Activated naive CD4-positive, alpha-beta T cell treated with anti-CD3 and anti-CD28 coated beads for 36 hours (primary cell): ENCODE data around the gene ZNF440. TPM values are rescaled to one million over a fixed set of nuclear protein-coding genes. Genes with fewer than 3 reads are reported as not detected.
"Not testable (repeated sequence)": the region's sequence is repeated elsewhere in the genome, so short reads cannot be mapped to it uniquely, and the experiment has no call there.

Experiments used
- CTCF ChIA-PET: fragments of 350-600 bp; sonication (Branson Sonifier 250); formaldehyde crosslinking; loops from one replicate; lab custom pipeline; 2021; ENCODE audit warnings: antibody characterized with exemption; lab: Charles Lee
- DNase-seq: peaks from one replicate; pipeline ENCODE4 v3.0.0-alpha.2; 2020
- H3K27ac Mint-ChIP-seq: one replicate; pipeline ENCODE4 v1.8.0; 2021; ENCODE audit warnings: mild to moderate bottlenecking, mixed read lengths
- H3K27me3 Mint-ChIP-seq: one replicate; pipeline ENCODE4 v1.8.0; 2021; ENCODE audit warnings: low read depth, mixed read lengths
- H3K36me3 Mint-ChIP-seq: one replicate; pipeline ENCODE4 v1.8.0; 2021; ENCODE audit warnings: low read depth, mixed read lengths
- H3K4me1 Mint-ChIP-seq: one replicate; pipeline ENCODE4 v1.8.0; 2021; ENCODE audit warnings: low read depth, mixed read lengths
- H3K4me3 Mint-ChIP-seq: one replicate; pipeline ENCODE4 v1.8.0; 2021; ENCODE audit warnings: mild to moderate bottlenecking, moderate library complexity, mixed read lengths
- H3K9me3 Mint-ChIP-seq: one replicate; pipeline ENCODE4 v1.8.0; 2021; ENCODE audit warnings: mixed read lengths
- intact Hi-C: fragments of 100-400 bp; cut with micrococcal nuclease; formaldehyde crosslinking; loops from one replicate; pipeline ENCODE4 v1.15.1; 2023
- total RNA-seq, 2 experiments: library from RNA; stranded (reverse); gene quantifications; one replicate each; pipeline ENCODE4 v1.2.3, GENCODE V29; 2021

The ZNF440 gene
- total RNA-seq, result 1 to 10 TPM; 3.6 to 4.8 TPM

DNA sequence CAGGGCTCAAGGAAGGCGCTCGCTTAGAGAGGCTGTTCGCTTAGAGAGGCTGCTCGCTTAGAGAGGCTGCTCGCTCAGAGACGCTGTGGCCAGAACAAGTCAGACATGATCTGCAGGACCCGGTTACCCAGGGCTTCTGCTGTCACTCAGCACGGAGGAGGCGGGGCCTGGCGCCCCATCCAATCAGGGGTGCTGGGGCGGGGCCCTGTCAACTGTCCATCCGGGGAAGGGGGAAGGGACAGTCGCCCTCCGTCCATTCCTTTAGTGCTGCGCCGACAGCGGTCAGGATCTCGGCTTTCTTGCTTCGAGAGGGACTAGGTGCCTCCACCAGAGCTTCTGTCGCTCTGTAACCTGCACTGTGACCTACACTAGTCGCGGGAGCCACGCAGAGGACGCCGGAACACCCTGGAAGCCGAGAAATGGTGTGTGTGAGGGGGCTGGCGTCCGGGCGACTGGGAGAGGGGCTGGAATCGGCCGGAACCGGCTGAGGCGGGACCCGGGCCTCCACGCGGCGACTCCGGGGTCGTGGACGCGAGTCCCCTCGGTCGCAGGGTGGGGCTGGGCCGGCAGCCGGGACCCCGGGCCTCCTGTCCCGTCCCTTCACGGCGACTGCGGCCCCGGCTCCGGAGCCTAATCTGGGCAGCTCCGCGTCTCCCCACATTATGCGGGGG lies at the start of gene ZNF440:
Gene ZNF440 (plus strand): TSS at position 245 of the 671 bp plus-strand sequence. CDS start 175 bp downstream, at position 420.
- Mint-ChIP-seq H3K27me3 (no peaks in the 10 kb centered on the region), H3K9me3 (peaks cover 17% of the 10 kb centered on the region), H3K4me3 (peak within 1 kb of the TSS; percentile 88), H3K27ac (peak within 1 kb of the TSS; percentile 66), H3K36me3 (peaks cover 14% of the 10 kb centered on the region), H3K4me1 (peaks cover 21% of the 10 kb centered on the region)
- peak; percentile 93 for DNase-seq
- intact Hi-C loops, result loop anchor here (1.0 to 5.0 kb wide), 4 partner anchors 17 to 75 kb away; partner anchors contain the start of genes ZNF439 and ZNF441
- CTCF ChIA-PET, result interaction anchor here (0.9 to 4.7 kb wide), 5 partner anchors 16 to 331 kb away, joined by 3 to 40 read pairs (median 3); partner anchors contain the start of gene ZNF491

DNA sequence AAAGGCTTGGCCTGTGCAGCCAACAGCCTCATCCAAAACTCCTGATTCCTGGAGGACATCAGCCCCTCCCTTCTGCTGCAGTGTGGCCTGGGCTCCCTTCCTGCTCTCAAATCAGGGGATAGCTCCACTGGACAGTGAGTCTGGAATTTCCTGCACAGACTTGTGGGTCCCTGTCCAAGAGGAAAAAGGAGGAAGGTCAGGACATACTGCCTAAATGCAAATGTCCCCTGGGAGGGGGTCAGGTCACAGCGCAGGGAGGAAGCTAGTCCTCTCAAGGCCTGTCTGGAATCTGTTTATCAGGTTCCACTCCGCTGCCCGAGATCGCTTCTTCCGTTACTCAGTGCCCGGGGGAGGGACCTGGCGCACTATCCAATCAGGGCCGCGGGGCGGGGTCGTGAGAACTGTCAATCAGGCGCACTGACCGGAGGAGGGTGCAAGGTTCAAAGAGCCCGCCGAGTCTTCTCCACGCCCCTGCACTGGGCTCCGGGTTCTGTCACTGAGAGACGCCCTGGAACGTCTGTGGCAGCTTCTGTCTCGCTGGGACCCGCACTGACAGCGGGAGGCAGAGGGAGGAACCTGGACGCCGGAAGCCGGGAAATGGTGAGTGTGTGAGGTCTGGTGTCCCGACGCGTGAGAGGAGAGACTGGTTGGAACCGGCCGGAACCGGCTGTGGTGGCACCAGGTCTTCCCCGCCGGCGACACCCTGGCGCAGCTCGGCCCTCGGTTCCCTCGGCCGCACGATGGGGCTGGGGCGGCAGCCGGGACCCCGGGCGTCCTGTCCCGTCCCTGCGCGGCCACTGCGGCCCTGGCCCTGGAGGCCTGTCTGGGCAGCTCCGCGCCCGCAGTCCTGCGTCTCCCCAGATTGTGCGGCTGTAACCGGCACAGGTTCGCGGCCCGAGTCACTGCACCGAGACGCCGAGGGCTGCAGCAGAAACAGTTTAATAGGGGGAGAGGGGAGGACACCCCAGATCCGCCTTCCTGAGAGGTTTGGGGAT lies 47.2 kb upstream of the ZNF440 start, which contains the start of gene ZNF441:
Gene ZNF441 (plus strand): TSS at position 404 of the 995 bp plus-strand sequence. CDS start 194 bp downstream, at position 598.
- H3K27me3 Mint-ChIP-seq, result peaks cover 2% of the 10 kb centered on the region
- H3K36me3 Mint-ChIP-seq, result peaks cover 20% of the 10 kb centered on the region
- peak within 1 kb of the TSS; percentile 96 for H3K4me3 Mint-ChIP-seq
- intact Hi-C loops, result loop anchor here (1.0 to 5.0 kb wide), 3 partner anchors 29 to 45 kb away; partner anchors contain the start of genes ZNF440, ZNF491 and ZNF823
- H3K9me3 Mint-ChIP-seq, result peaks cover 26% of the 10 kb centered on the region
- CTCF ChIA-PET, result interaction anchor here (1.1 kb wide), 1 partner anchor 65 kb away, joined by 4 read pairs; no protein-coding TSS in a partner anchor
- H3K27ac Mint-ChIP-seq, result peak within 1 kb of the TSS; percentile 93
- peak; percentile 98 for DNase-seq
- peaks cover 16% of the 10 kb centered on the region for H3K4me1 Mint-ChIP-seq

DNA sequence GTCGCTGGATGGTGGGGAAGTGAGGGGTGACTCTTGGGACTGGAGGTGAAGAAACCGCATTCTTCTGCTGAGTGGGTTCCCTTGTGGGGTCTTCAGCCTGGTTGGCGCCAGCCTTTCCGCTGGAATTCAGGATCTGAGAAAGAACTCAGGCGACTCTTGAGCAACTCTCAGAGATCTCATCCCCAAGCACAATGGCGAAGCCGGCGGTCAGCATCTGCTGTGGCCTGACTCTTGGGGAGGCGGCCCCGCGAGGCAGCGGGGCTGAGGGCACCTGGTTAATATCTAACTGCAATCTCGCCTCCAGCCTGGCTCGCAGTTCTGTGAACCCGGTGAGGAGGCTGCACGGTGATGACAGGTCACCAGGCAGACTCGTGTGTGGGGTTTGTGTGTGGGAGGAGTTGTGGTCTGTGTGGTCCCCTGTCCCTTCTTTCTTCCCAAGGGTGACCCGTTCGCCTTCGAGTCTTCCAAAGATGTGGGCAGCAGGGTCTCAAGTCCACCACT lies 46.4 kb upstream of the ZNF440 start:
- Mint-ChIP-seq H3K4me3 (peak overlapping the region; percentile 96), H3K4me1 (peaks cover 16% of the 10 kb centered on the region), H3K27ac (peak overlapping the region; percentile 61), H3K27me3 (peaks cover 2% of the 10 kb centered on the region), H3K36me3 (peaks cover 26% of the 10 kb centered on the region), H3K9me3 (peaks cover 31% of the 10 kb centered on the region)
- CTCF ChIA-PET, result interaction anchor here (1.8 kb wide), 1 partner anchor 30 kb away, joined by 7 read pairs; the partner anchor contains the start of gene ZNF491
- DNase-seq, result peak; percentile 43
- intact Hi-C loops, result loop anchor here (2.0 to 5.0 kb wide), 2 partner anchors 31 to 45 kb away; partner anchors contain the start of genes ZNF440 and ZNF491

DNA sequence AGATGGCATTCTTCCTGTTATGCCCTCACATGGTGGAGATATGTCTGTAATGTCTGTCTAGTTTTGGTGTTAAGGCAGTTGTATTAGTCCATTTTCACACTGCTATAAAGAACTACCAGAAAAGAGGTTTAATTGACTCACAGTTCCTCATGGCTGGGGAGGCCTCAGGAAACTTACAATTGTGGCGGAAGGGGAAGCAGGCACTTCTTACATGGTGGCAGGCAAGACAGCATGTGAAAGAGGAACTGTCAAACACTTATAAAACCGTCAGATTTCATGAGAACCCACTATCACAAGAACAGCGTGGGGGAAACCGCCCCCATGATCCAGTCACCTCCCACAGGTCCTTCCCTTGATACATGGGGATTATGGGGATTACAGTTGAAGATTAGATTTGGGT lies 44.1 kb upstream of the ZNF440 start:
- Mint-ChIP-seq H3K4me1 (peaks cover 16% of the 10 kb centered on the region), H3K27ac (no peak overlapping the region), H3K4me3 (no peak overlapping the region), H3K27me3 (no peaks in the 10 kb centered on the region), H3K36me3 (peaks cover 39% of the 10 kb centered on the region), H3K9me3 (peaks cover 48% of the 10 kb centered on the region)
- intact Hi-C loops, result loop anchor here (5.0 kb wide), 1 partner anchor 42 kb away; the partner anchor contains the start of gene ZNF440
- DNase-seq, result no peak
- CTCF ChIA-PET, result no interaction called here

DNA sequence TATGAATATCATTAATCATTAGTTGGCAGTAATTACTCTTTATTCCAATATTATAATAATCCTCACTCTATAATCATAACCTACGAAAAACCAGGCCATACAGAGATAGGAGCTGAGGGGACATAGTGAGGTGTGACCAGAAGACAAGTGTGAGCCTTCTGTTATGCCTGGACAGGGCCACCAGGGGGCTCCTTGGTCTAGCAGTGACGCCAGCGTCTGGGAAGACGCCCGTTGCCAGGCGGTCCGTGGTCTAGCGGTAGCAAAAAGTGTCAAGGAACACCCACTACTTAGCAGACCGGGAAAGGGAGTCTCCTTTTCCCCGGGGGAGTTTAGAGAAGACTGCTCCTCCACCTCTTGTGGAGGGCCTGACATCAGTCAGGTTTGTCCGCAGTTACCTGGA lies 42.6 kb upstream of the ZNF440 start:
- H3K36me3 Mint-ChIP-seq, result peaks cover 52% of the 10 kb centered on the region
- H3K9me3 Mint-ChIP-seq, result peaks cover 55% of the 10 kb centered on the region
- intact Hi-C loops, H3K27me3 Mint-ChIP-seq, DNase-seq, H3K27ac Mint-ChIP-seq, H3K4me3 Mint-ChIP-seq: not testable (repeated sequence)
- CTCF ChIA-PET, result interaction anchor here (0.6 to 1.5 kb wide), 2 partner anchors 26 to 55 kb away, joined by 3 to 4 read pairs; no protein-coding TSS in a partner anchor
- peaks cover 14% of the 10 kb centered on the region for H3K4me1 Mint-ChIP-seq

DNA sequence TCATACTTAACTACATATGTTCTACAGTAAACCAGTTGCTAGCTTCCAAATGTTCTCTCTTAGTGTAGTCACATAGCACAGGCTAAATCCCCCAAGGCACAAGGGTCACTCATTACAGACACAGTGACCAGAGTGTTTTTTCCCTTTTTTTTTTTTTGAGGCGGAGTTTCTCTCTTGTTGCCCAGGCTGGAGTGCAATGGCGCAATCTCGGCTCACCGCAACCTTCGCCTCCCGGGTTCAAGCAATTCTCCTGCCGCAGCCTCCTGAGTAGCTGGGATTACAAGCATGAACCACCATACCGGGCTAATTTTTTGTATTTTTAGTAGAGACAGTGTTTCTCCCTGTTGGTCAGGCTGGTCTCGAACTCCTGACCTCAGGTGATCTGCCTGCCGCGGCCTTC lies 37.4 kb upstream of the ZNF440 start:
- DNase-seq, H3K4me3 Mint-ChIP-seq, H3K27ac Mint-ChIP-seq, H3K4me1 Mint-ChIP-seq, intact Hi-C loops, CTCF ChIA-PET, H3K27me3 Mint-ChIP-seq: not testable (repeated sequence)
- H3K36me3 Mint-ChIP-seq, result peaks cover 82% of the 10 kb centered on the region
- peaks cover 77% of the 10 kb centered on the region for H3K9me3 Mint-ChIP-seq

DNA sequence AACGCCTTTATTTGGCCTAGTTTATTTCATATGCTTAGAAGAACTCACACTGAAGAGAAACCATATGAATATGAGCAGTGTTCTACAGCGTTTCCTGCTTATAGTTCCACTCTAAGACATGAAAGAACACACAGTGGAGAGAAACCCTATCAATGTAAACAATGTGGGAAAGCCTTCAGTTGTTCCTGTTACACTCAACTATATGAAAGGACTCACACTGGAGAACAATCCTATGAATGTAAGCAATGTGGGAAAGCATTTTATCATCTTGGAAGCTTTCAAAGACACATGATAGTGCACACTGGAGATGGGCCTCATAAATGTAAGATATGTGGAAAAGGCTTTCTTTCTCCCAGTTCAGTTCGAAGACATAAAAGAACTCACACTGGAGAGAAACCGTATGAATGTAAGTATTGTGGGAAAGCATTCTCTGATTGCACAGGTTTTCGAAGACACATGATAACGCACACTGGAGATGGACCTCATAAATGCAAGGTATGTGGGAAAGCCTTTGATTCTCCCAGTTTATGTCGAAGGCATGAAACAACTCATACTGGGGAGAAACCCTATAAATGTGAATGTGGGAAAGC lies 33.5 kb upstream of the ZNF440 start:
- Mint-ChIP-seq H3K27me3 (no peaks in the 10 kb centered on the region), H3K9me3 (peaks cover 76% of the 10 kb centered on the region), H3K4me1 (no peaks in the 10 kb centered on the region), H3K27ac (no peak overlapping the region), H3K4me3 (no peak overlapping the region), H3K36me3 (peaks cover 82% of the 10 kb centered on the region)
- CTCF ChIA-PET, result no interaction called here
- DNase-seq, result no peak
- intact Hi-C loops, result no loop called here

DNA sequence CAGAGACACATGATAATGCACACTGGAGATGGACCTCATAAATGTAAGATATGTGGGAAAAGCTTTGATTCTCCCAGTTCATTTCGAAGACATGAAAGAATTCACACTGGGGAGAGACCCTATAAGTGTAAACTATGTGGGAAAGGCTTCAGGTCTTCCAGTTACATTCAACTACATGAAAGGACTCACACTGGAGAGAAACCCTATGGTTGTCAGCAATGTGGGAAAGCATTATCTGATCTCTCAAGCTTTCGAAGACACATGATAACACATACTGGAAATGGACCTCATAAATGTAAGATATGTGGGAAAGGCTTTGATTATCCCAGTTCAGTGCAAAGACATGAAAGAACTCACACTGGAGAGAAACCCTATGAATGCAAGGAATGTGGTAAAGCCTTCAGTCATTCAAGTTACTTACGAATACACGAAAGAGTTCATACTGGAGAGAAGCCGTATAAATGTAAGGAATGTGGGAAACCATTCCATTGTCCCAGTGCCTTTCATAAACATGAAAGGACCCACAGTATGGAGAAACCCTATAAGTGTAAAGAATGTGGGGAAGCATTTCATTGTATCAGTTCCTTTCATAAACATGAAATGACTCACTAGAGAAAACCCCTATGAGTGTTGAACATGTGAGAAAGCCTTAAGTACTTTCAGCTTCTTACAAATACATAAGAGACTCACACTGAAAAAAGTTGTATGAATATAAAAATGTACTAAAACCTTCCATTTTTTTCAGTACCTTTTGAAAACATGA lies 32.6 kb upstream of the ZNF440 start:
- Mint-ChIP-seq H3K27ac (no peak overlapping the region), H3K36me3 (peaks cover 76% of the 10 kb centered on the region), H3K4me1 (no peaks in the 10 kb centered on the region), H3K4me3 (no peak overlapping the region), H3K9me3 (peaks cover 75% of the 10 kb centered on the region), H3K27me3 (no peaks in the 10 kb centered on the region)
- CTCF ChIA-PET, result interaction anchor here (1.2 kb wide), 1 partner anchor 16 kb away, joined by 3 read pairs; the partner anchor contains the start of gene ZNF491
- DNase-seq, result no peak
- intact Hi-C loops, result no loop called here

DNA sequence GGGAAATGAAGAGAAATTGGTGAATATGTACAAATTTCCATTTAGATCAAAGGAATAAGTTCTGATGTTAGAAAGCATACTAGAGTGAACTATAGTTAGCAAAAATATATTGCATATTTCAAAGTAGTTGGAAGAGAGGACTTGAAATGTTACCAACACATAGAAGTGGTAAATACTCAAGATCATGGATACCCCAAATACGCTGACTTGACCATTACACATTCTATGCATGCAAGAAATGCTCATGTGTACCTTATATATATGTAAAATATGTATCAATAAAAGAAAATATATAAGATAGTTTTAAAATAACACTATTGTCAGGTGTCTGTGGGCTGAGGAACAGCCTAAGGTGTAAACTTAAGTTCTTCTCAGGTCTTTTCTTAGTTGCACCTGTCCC lies 30.3 kb upstream of the ZNF440 start:
- peaks cover 70% of the 10 kb centered on the region for H3K9me3 Mint-ChIP-seq
- intact Hi-C loops, result no loop called here
- no peak overlapping the region for H3K4me3 Mint-ChIP-seq
- no peaks in the 10 kb centered on the region for H3K27me3 Mint-ChIP-seq
- peaks cover 60% of the 10 kb centered on the region for H3K36me3 Mint-ChIP-seq
- DNase-seq, result no peak
- CTCF ChIA-PET, result interaction anchor here (1.0 kb wide), 1 partner anchor 14 kb away, joined by 3 read pairs; the partner anchor contains the start of gene ZNF491
- no peak overlapping the region for H3K27ac Mint-ChIP-seq
- H3K4me1 Mint-ChIP-seq, result no peaks in the 10 kb centered on the region

DNA sequence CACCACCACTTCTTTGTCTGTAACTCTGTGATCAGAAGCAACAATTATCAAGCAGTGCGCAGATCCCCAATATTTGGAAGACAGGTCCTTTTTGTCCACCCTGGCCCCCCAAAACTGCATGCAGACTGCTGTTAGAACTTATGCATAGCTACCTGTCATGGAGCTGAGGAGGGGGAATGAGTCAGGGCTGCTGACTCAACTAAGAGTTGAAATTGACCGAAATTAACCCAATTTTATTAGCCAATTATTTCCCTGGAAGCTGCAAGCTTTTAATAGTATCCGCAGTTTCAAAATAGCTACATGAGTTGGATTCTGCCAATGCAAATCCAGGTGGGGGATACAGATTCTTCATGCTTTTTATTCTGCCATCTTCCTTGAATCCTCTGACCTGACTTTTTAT lies 29.7 kb upstream of the ZNF440 start:
- Mint-ChIP-seq H3K4me3 (no peak overlapping the region), H3K9me3 (peaks cover 69% of the 10 kb centered on the region), H3K36me3 (peaks cover 54% of the 10 kb centered on the region), H3K27ac (no peak overlapping the region), H3K27me3 (no peaks in the 10 kb centered on the region), H3K4me1 (no peaks in the 10 kb centered on the region)
- intact Hi-C loops, result no loop called here
- CTCF ChIA-PET, result interaction anchor here (1.0 kb wide), 1 partner anchor 14 kb away, joined by 3 read pairs; the partner anchor contains the start of gene ZNF491
- no peak for DNase-seq

DNA sequence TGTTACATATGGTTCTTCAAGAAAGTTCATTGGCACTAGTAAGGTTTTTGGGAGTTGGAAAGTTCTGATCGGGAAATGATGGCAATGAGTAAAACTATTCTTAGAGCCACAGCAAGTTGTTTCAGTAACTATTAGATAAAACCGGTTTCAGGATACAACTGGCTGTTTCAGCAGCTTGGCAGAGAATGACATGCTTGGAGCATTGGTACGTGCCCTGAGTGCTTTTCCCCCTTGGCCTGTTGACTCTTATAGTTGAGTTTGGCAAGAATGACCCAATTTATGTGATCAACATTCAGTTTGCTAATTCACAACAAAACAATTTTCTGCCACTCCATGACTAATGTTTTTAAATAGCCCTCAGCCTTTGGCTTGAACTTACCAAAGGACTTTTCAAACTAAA lies 26.5 kb upstream of the ZNF440 start:
- Mint-ChIP-seq H3K4me1 (no peaks in the 10 kb centered on the region), H3K4me3 (no peak overlapping the region), H3K27ac (no peak overlapping the region), H3K27me3 (no peaks in the 10 kb centered on the region), H3K36me3 (peaks cover 30% of the 10 kb centered on the region), H3K9me3 (peaks cover 59% of the 10 kb centered on the region)
- CTCF ChIA-PET, result no interaction called here
- intact Hi-C loops, result no loop called here
- DNase-seq, result no peak
